MM.1S (cell line): ENCODE measurements around the gene ABCB8.

Source experiments
- EZH2 ChIP-seq: fragments of 300-600 bp; sonication (generic); optimal IDR thresholded peaks from 2 replicates; pipeline ENCODE3; 2017; ENCODE audit warnings: low read depth, mild to moderate bottlenecking, antibody characterized with exemption, low read length, mixed read lengths
- TF ChIP-seq, protein P1 (sequence below): fragments of 300-600 bp; sonication (generic); IDR thresholded peaks from 2 replicates; pipeline ENCODE4 v1.5.1; 2016; ENCODE audit warnings: antibody characterized with exemption, low read length, mixed read lengths

DNA sequence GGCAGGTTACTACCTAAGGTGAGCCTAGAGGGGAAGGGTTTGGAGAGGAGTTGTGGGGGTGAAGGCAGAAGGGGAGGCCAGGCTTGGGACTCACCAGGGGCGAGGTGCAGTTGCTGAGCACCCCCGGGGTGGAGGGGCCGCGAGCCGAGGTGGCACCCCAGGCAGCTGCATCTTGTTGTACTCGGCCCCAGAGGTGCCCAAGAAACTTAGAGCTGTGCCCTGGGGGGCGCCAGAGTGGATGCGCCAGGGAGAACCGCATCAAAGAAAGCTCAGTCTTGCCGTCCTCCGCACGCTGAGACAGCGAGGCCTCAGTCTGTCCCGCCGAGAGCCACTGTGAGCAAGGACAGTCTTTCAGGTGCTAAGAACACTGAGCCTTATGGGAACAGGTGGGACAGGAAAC lies 11.3 kb upstream of the ABCB8 start:
- no peak for TF ChIP-seq EZH2
- TF ChIP-seq, protein P1, sequence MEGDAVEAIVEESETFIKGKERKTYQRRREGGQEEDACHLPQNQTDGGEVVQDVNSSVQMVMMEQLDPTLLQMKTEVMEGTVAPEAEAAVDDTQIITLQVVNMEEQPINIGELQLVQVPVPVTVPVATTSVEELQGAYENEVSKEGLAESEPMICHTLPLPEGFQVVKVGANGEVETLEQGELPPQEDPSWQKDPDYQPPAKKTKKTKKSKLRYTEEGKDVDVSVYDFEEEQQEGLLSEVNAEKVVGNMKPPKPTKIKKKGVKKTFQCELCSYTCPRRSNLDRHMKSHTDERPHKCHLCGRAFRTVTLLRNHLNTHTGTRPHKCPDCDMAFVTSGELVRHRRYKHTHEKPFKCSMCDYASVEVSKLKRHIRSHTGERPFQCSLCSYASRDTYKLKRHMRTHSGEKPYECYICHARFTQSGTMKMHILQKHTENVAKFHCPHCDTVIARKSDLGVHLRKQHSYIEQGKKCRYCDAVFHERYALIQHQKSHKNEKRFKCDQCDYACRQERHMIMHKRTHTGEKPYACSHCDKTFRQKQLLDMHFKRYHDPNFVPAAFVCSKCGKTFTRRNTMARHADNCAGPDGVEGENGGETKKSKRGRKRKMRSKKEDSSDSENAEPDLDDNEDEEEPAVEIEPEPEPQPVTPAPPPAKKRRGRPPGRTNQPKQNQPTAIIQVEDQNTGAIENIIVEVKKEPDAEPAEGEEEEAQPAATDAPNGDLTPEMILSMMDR = no peak
